GM12878 (cell line): ENCODE measurements around the gene ASCC2. TPM values are rescaled to one million over a fixed set of nuclear protein-coding genes. Genes with fewer than 3 reads are reported as not detected.

Experiments used
- ATAC-seq: fragments of 200-7000 bp; cut with Tn5 transposase; 3 replicates; pipeline ENCODE4 v1.9.1; 2020; ENCODE audit warnings: mild to moderate bottlenecking, moderate library complexity
- BruUV-seq: library from RNA; stranded (reverse); fragments of 400-500 nt; replicated peaks from 2 replicates; lab custom pipeline; 2021; lab: Mats Ljungman, UMichigan
- CTCF ChIA-PET: fragments of 300-600 bp; sonication (Branson Sonifier 250); formaldehyde crosslinking; extraction: SDS; loops from one replicate; lab custom pipeline; 2021; ENCODE audit warnings: inconsistent platforms; lab: Yijun Ruan, JAX
- POLR2A ChIA-PET: fragments of 350-600 bp; formaldehyde crosslinking; extraction: SDS; loops from one replicate; lab custom pipeline; 2021; ENCODE audit warnings: inconsistent platforms; lab: Charles Lee
- RAD21 ChIA-PET: fragments of 300-600 bp; sonication (Branson Sonifier 250); formaldehyde crosslinking; loops from one replicate; lab custom pipeline; 2023; ENCODE audit warnings: antibody characterized with exemption; ENCODE audit not compliant: unreplicated experiment; lab: Charles Lee
- SMC1A ChIA-PET: fragments of 300-600 bp; sonication (Branson Sonifier 250); formaldehyde crosslinking; loops from one replicate; lab custom pipeline; 2023; ENCODE audit not compliant: unreplicated experiment, uncharacterized antibody; lab: Charles Lee
- DNase-seq: peaks from one replicate; pipeline ENCODE4 v3.0.0-alpha.2; 2011; ENCODE audit warnings: low read depth, low spot score
- FAIRE-seq: peaks from 3 replicates; lab custom pipeline; 2011; peaks lifted over from hg19 to GRCh38; lab: Jason Lieb, UNC
- H2AFZ ChIP-seq: 2 replicates; pipeline ENCODE4 v1.6.0; 2011; ENCODE audit warnings: low read depth, low read length, control low read depth; ENCODE audit not compliant: control insufficient read depth
- H3K27ac ChIP-seq: 2 replicates; pipeline ENCODE4 v1.5.1; 2011; ENCODE audit warnings: control low read depth; ENCODE audit not compliant: control insufficient read depth, insufficient read depth
- H3K27me3 ChIP-seq, 2 experiments: replicated peaks in 1 of 2; 2 replicates each; pipeline versions ENCODE4 v1.6.0 to v1.6.1; 2011; ENCODE audit warnings: low read length in 1 of 2; ENCODE audit not compliant: control insufficient read depth in 2 of 2, insufficient read depth in 2 of 2
- H3K36me3 ChIP-seq, 2 experiments: 2 replicates each; pipeline ENCODE4 v1.5.1; 2011; ENCODE audit warnings: low read length in 1 of 2; ENCODE audit not compliant: control insufficient read depth in 2 of 2, insufficient read depth in 2 of 2
- H3K4me1 ChIP-seq: 2 replicates; pipeline ENCODE4 v1.6.1; 2011; ENCODE audit warnings: mild to moderate bottlenecking, low read length, moderate library complexity, mixed read lengths; ENCODE audit not compliant: control insufficient read depth, insufficient read depth
- H3K4me2 ChIP-seq: 2 replicates; pipeline ENCODE4 v1.6.0; 2011; ENCODE audit warnings: control low read depth; ENCODE audit not compliant: control insufficient read depth, insufficient read depth
- H3K4me3 ChIP-seq: fragments of 200-600 bp; sonication (generic); 2 replicates; pipeline ENCODE4 v1.5.1; 2016
- H3K79me2 ChIP-seq: 2 replicates; pipeline ENCODE4 v1.6.0; 2011; ENCODE audit warnings: low read length; ENCODE audit not compliant: control insufficient read depth, insufficient read depth
- H3K9ac ChIP-seq: 2 replicates; pipeline ENCODE4 v1.8.0; 2011; ENCODE audit warnings: low read length, control low read depth, mixed read lengths; ENCODE audit not compliant: control insufficient read depth, insufficient read depth
- H3K9me3 ChIP-seq: replicated peaks from 3 replicates; pipeline ENCODE4 v1.5.1; 2011; ENCODE audit warnings: mild to moderate bottlenecking, low read length; ENCODE audit not compliant: control insufficient read depth, insufficient read depth
- H4K20me1 ChIP-seq: 2 replicates; pipeline ENCODE4 v1.6.0; 2011; ENCODE audit not compliant: control insufficient read depth, insufficient read depth
- CBX5 ChIP-seq: sonication (generic); IDR thresholded peaks from 2 replicates; pipeline ENCODE4 v1.6.1; 2016; ENCODE audit warnings: low read depth, moderate library complexity, mild to moderate bottlenecking, inconsistent platforms
- E4F1 ChIP-seq: fragments of 450-650 bp; IDR thresholded peaks from 2 replicates; pipeline ENCODE4 v1.6.1; 2018; ENCODE audit warnings: borderline replicate concordance, mild to moderate bottlenecking; ENCODE audit not compliant: partially characterized antibody
- GATAD2B ChIP-seq: fragments of 450-650 bp; conservative IDR thresholded peaks from 2 replicates; pipeline ENCODE4 v1.6.1; 2017; ENCODE audit warnings: low read depth, mild to moderate bottlenecking, moderate library complexity
- MEF2B ChIP-seq: fragments of 450-650 bp; IDR thresholded peaks from 2 replicates; pipeline ENCODE4 v1.6.1; 2018; ENCODE audit warnings: mild to moderate bottlenecking, moderate library complexity; ENCODE audit not compliant: partially characterized antibody, poor library complexity, severe bottlenecking
- MLLT1 ChIP-seq: fragments of 450-650 bp; IDR thresholded peaks from 2 replicates; pipeline ENCODE4 v1.6.1; 2016; ENCODE audit warnings: mild to moderate bottlenecking
- NBN ChIP-seq: fragments of 450-650 bp; IDR thresholded peaks from 2 replicates; pipeline ENCODE4 v1.6.1; 2016
- NFXL1 ChIP-seq: fragments of 450-650 bp; IDR thresholded peaks from 2 replicates; pipeline ENCODE4 v1.6.1; 2017; ENCODE audit warnings: antibody characterized with exemption, mild to moderate bottlenecking, borderline replicate concordance
- PBX3 ChIP-seq: IDR thresholded peaks from 2 replicates; pipeline ENCODE4 v1.6.1; 2011; ENCODE audit warnings: mild to moderate bottlenecking, low read depth, low read length, moderate library complexity; ENCODE audit not compliant: insufficient replicate concordance
- PKNOX1 ChIP-seq: fragments of 450-650 bp; IDR thresholded peaks from 2 replicates; pipeline ENCODE4 v1.6.1; 2016; ENCODE audit warnings: mild to moderate bottlenecking
- POU2F2 ChIP-seq: IDR thresholded peaks from 3 replicates; pipeline ENCODE4 v1.6.1; 2011; ENCODE audit warnings: low read depth, mild to moderate bottlenecking, low read length, borderline replicate concordance
- RELB ChIP-seq: fragments of 450-650 bp; IDR thresholded peaks from 2 replicates; pipeline ENCODE4 v1.6.1; 2017; ENCODE audit warnings: low read depth, mild to moderate bottlenecking, moderate library complexity
- TAF1 ChIP-seq: IDR thresholded peaks from 2 replicates; pipeline ENCODE4 v1.6.1; 2011; ENCODE audit warnings: mild to moderate bottlenecking, low read depth, low read length, borderline replicate concordance
- TARDBP ChIP-seq: IDR thresholded peaks from 2 replicates; pipeline ENCODE4 v1.6.1; 2016; ENCODE audit warnings: borderline replicate concordance
- WRNIP1 ChIP-seq: IDR thresholded peaks from 2 replicates; pipeline ENCODE4 v1.6.1; 2011; ENCODE audit warnings: low read depth, low read length, improper control_type of control experiment, borderline replicate concordance
- ZNF384 ChIP-seq: IDR thresholded peaks from 2 replicates; pipeline ENCODE4 v1.6.1; 2012; ENCODE audit warnings: low read depth, mild to moderate bottlenecking, low read length, improper control_type of control experiment, borderline replicate concordance
- WGBS: methylation state at CpG from one replicate; pipeline ENCODE4 v1.1.6; 2016; ENCODE audit warnings: low lambda C conversion rate; ENCODE audit not compliant: insufficient replicate concordance, insufficient coverage; ENCODE audit errors: missing lambda C conversion rate; 5-methylcytosine and 5-hydroxymethylcytosine counted together
- in situ Hi-C: fragments of 300-500 bp; cut with MboI; formaldehyde crosslinking; loops from 9 replicates; pipeline ENCODE4 v1.14.3; 2018; ENCODE audit warnings: mixed read lengths
- intact Hi-C: fragments of 100-400 bp; cut with micrococcal nuclease; formaldehyde crosslinking; loops from one replicate; pipeline ENCODE4 v1.14.2; 2022; ENCODE audit not compliant: unreplicated experiment
- polyA plus RNA-seq, 11 experiments: library from polyadenylated mRNA; depleted of rRNA in 4 of 11; unstranded in 6 of 11; stranded (reverse) in 5 of 11; fragments of >200 nt; fragmentation: Nextera tagmentation in 4 of 11; fragmentation: Illumina TruSeq in 1 of 11; extraction: Ambion mirVana in 4 of 11; extraction: Trizol in 1 of 11; gene quantifications; 1 replicate in 1 of 11; 2 replicates in 10 of 11; pipeline versions ENCODE4 v1.2.1 to v1.2.3, GENCODE V29; 2011 to 2016; ENCODE audit warnings: inconsistent platforms in 2 of 11, missing spikeins in 2 of 11, low read depth in 1 of 11
- total RNA-seq, 4 experiments: library from RNA; depleted of rRNA in 3 of 4; stranded (reverse); fragments of >200 nt in 3 of 4; fragmentation: Illumina TruSeq in 1 of 4; extraction: Trizol in 1 of 4; gene quantifications; 2 replicates each; pipeline versions ENCODE4 v1.2.1 to v1.2.3, GENCODE V29; 2013 to 2021

The ASCC2 gene
- total and polyA plus RNA-seq, 10 of the 15 experiments (the other 5 are each of a cell fraction or from before 2014, with no cell fraction given): 5.3 to 91.4 (median 56.5) TPM

GRCh38 chr22:29758959-29759358 is 79.1 kb downstream of the ASCC2 start:
- Histone ChIP-seq H3K27ac (no peak overlapping the region), H3K9me3 (no peaks in the 10 kb centered on the region), H3K36me3 (no peaks in the 10 kb centered on the region), H4K20me1 (no peaks in the 10 kb centered on the region), H3K4me1 (no peaks in the 10 kb centered on the region), H3K27me3 (no peaks in the 10 kb centered on the region), H3K9ac (no peak overlapping the region), H3K4me2 (no peak overlapping the region), H3K79me2 (no peaks in the 10 kb centered on the region), H2AFZ (no peak overlapping the region), H3K4me3 (no peak overlapping the region)
- ChIA-PET POLR2A (interaction anchor here (0.7 kb wide), 1 partner anchor 237 kb away, joined by 3 read pairs; no protein-coding TSS in a partner anchor), CTCF (no interaction called here), RAD21 (no interaction called here), SMC1A (no interaction called here)
- FAIRE-seq (no peak), DNase-seq (no peak), ATAC-seq (no peak)
- 81% methylated on average over 5 of the region's 5 CpGs for WGBS
- no TSS peak for BruUV-seq
- intact Hi-C loops: no loop called here
- TF ChIP-seq TAF1: no peak
- TF ChIP-seq NBN: no peak
- TF ChIP-seq E4F1: no peak
- TF ChIP-seq PBX3: no peak
- TF ChIP-seq RELB: no peak
- TF ChIP-seq TARDBP: no peak
- TF ChIP-seq ZNF384: no peak
- no peak for TF ChIP-seq MEF2B
- no peak for TF ChIP-seq PKNOX1
- TF ChIP-seq NFXL1: no peak
- TF ChIP-seq GATAD2B: no peak
- TF ChIP-seq WRNIP1: no peak
- no peak for TF ChIP-seq CBX5
- TF ChIP-seq POU2F2: no peak
- TF ChIP-seq MLLT1: no peak
- in situ Hi-C loops: no loop called here
